Prostate gland (tissue), 2 donors: ENCODE measurements around the gene ZNF77.

Experiments
- POLR2A ChIP-seq: fragments of 450-650 bp; IDR thresholded peaks from one replicate; pipeline ENCODE4 v1.6.1; 2016; ENCODE audit warnings: antibody characterized with exemption, mild to moderate bottlenecking
- TF ChIP-seq, protein P1 (sequence below), 4 experiments: fragments of 200-600 bp in 2 of 4; fragments of 450-650 bp in 2 of 4; sonication (generic) in 2 of 4; IDR thresholded peaks; 1 replicate in 3 of 4; 2 replicates in 1 of 4; pipeline ENCODE4 v1.5.1; 2016 to 2019; ENCODE audit warnings: antibody characterized with exemption in 4 of 4, mild to moderate bottlenecking in 2 of 4, moderate library complexity in 2 of 4

DNA sequence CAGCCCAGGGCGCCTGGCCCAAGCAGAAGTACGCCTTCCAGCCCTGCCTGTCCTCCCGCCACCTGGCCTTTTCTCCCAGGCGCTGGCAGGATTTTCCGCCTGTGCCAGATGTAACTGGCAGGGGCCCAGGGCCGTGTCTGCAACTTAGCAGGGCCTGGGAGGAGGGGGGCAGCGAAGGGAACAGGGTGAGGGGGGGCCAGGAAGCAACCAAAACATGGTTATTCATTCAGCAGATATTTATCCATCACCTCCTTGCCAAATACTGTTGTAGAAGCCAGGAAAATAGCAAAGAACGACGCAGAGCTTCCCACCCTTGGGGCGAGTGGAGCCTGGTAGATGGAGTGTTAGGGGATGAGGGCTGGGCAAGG is 38.2 kb upstream of the ZNF77 start:
- TF ChIP-seq POLR2A, result no peak
- TF ChIP-seq, protein P1, sequence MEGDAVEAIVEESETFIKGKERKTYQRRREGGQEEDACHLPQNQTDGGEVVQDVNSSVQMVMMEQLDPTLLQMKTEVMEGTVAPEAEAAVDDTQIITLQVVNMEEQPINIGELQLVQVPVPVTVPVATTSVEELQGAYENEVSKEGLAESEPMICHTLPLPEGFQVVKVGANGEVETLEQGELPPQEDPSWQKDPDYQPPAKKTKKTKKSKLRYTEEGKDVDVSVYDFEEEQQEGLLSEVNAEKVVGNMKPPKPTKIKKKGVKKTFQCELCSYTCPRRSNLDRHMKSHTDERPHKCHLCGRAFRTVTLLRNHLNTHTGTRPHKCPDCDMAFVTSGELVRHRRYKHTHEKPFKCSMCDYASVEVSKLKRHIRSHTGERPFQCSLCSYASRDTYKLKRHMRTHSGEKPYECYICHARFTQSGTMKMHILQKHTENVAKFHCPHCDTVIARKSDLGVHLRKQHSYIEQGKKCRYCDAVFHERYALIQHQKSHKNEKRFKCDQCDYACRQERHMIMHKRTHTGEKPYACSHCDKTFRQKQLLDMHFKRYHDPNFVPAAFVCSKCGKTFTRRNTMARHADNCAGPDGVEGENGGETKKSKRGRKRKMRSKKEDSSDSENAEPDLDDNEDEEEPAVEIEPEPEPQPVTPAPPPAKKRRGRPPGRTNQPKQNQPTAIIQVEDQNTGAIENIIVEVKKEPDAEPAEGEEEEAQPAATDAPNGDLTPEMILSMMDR (IDR thresholded peaks at IDR 0.05), result no peak
